DMS53 treated with DMSO at 0.1 percent for 48 hours (cell line): Measurements from ENCODE around the gene SLC35B1.
A peak's percentile ranks its signal among the peaks of the same experiment; 100 is the strongest.

Source experiments
- DNase-seq: peaks from one replicate; lab custom pipeline; 2025; ENCODE audit not compliant: unreplicated experiment; lab: John Stamatoyannopoulos, UW

The SLC35B1 gene

GRCh38 chr17:49700960-49701359 lies 6.8 kb downstream of the SLC35B1 start:
- DNase-seq = no peak

DNA sequence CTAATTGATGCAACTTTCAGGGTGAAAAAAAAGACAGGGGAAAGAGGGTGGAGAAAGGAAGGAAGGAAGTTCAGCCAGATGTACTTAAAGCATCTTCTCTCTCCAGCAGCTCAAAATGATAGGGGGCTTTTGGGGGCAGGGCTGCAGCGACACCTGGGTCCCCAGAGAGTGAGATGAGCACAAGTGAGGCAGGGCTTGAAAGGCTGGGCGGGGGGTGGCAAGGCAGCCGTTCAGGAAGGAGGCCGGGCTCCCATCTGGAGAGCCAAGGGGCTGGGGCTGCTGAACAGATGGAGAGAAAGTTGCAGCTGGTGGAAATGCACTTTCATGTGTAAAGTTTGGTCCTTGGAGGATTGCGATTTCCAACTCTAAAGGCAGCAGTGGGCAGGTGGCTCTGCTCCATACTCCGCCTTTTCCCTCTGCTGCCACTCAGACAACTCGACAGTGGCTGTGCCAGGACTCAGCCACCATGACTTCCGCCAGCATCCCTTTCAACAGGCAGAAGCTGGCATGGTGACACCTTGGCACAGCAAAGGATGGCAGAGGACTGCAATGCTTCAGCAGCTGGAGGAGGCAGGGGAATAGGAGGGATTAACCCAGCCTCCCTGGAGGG lies 7.7 kb downstream of the SLC35B1 start:
- no peak for DNase-seq

GRCh38 chr17:49698005-49698404 lies 9.8 kb downstream of the SLC35B1 start:
- no peak for DNase-seq

DNA sequence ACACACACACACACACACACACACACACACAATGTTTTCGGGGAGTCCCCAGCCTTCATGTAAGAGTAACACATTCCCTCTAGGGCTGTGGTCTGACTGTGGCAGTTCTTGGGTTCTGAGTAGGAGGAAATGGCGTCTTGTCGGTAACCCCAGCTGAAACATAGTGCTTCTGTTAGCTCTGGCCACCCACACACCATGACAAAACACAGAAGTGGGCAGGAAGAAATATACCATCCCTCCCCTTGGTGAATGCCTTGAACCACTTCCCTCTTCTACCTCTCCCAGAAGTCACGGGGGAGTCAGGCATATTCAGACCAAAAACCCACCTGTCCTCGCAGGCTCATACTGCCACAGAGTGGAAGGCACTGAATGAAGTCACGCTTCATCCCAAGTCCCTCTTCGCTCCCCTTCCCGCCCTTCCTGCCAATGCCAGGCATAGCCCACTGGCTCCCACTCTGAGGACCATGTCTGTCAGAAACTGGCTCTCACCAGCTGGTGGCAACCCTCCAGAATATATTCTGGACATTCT lies 11.5 kb downstream of the SLC35B1 start:
- no peak for DNase-seq

DNA sequence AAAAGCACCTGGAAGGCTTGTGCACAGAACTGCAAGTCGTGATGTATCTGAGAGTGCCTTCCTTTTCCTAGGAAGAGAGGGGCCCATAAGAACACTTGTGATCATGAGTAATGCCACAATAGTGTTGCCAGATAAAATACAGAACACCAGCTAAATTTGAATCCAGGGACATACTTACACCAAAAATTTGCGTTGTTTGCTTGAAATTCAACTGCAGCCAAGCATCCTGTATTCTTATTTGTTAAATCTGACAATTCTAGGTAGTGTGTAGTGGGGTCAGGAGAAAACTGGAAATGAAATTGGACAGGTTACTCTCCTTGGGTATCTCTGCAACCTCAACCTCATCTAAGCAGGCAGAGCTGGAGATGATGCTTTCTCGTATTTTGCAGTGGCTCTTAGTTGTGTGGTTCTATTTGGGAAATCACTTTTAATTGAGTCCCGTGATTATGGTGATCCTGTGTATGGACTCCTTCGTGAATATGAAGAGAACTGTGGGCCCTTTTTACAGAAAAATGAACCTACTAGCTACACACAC lies 12.0 kb downstream of the SLC35B1 start:
- DNase-seq = no peak

DNA sequence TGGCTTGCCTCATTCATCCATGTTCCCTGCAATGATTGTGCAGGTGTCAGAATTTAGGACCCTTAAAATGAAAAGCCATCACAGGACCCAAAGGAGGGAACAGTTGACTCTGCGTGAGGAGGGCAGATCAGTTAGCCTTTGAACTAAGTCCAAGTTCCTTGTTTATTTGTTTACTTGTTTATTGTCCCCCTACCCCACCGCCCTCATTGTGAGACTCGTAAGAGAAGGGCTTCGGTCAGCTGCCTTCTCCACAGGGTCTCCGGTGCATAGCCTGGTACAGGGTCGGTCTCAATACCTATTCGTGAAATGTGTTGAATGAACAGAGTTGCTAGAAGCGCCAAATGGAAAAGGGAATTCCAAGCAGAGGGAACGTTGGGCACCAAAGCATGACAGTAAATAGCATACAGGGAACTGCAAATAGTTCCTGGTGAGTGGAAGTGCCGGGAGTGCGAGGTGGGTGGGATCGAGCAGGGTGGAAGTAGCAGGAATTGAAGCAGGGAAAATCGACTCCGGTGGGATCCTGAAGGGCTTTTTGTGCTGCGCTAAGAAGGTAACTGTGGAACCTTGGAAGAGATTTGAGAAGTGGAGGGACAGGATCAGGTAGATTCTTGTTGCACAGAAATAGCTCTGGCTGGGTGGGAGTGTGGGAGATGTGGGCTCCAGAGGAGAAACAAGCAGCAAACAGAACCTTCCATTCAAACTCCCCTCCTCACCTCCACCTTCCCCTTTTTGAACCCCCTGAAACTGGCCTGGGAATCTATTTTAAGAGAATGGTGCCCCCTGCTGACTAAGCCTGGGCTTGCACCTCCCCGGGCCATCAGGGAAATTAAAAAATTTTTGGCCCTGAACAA lies 12.7 kb downstream of the SLC35B1 start:
- DNase-seq = peak; percentile 66

DNA sequence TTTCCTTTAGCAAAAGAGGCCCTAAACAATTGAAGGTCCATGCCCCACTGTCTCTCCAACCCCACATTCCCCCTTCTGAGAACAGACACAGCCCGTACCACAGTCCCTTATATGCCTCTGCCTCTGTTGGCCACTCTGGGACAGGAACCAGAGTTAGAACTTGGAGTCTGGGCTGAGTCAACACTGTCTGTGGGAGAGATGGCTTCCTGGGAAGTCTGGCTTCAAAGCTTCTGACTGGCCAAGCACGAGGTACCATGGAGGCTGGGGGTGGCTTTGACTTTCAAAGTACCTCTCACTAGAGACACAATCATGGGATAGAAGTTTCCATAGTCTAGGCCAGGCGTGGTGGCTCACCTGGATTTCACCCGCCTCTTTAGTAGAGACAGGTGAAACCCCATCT lies 15.0 kb downstream of the SLC35B1 start:
- no peak for DNase-seq

DNA sequence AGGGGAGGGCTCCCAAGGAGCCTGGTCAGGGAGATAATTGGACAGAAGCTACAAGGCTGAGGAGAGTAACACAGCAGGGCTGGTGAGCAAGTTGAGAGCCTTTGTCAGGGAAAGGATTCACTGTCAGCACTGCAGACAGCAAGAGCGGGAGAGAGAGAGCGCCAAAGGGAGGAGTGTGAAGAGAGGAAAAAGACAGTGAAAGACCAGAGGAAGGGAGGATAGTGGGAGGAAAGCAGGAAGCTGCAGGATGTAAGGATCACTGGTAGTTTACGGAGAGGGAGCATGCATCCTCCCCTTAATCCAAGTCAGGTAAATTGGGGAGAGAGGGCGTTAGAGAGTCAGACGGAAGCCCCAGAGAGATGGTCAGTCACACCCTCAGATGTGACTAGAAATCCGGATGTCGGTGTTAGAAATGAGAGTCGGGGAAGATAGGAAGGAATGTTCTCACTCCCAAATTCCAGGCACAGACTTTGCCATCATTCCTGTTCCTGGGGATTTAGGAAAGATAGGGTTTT lies 16.0 kb downstream of the SLC35B1 start:
- no peak for DNase-seq

GRCh38 chr17:49691086-49691676 lies 16.6 kb downstream of the SLC35B1 start:
- DNase-seq = no peak

GRCh38 chr17:49690256-49690655 lies 17.5 kb downstream of the SLC35B1 start:
- no peak for DNase-seq

DNA sequence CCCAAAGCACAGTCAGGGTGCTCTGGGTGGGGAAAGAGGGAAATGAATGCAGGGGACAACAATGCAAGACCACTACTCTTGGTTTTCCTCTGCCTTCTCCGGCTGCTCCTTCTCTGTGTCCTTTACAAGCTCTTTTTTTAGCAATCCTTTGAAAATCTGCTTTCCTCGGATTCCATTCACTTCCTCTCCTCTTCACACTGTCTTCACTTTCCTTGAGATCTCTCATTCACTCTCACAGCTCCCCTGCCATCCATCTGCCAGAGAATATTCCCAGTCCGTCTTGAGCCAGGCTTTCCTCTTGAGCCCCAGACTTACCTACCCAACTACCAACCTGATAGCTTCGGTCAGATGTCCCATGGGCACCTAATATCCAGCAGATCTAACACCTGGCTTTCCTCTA lies 18.9 kb downstream of the SLC35B1 start:
- no peak for DNase-seq

GRCh38 chr17:49687878-49688491 lies 19.8 kb downstream of the SLC35B1 start:
- DNase-seq = peak; percentile 27

DNA sequence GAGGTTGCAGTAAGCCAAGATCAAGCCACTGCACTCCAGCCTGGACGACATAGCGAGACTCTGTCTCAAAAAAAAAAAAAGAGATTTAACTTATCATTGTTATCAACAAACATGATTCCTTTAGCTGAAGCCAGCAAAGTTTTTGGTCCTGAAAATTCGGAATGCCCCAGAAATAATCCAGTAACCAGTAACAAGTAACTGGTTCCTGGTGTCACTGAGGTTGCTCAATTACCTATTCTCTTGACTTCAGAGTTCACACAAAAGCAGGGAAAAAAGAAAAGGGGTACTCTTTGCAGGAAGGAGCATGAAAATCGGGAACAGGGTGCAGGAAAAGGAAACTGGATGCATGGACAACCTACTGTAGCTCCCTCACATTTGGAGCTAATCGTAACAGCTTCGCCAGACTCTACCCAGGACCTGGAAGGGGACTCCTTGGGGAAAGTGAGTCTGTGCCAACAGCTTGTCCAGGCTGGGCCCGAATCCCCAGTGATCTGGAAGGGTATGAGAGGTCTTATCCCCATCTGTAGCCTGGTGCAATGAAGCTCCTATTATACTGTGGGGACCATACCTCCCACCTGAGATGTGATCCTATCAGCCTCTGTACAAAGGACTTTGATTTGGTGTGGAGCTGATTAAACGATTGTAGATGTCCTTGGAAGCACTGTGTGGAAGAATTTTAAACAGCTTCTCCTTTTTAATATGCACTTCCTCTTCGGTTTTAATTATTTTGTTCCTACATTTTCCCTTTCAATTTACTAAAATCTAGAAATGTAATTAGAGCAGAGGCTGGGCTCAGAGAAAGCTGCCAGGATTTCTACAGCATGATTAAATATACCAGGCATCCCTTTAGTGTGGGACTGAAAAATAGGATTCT lies 26.4 kb downstream of the SLC35B1 start:
- DNase-seq = no peak

- no peak for DNase-seq
These were observed 27.4 kb downstream of the SLC35B1 start for GRCh38 chr17:49680314-49680713.

- peak; percentile 97 for DNase-seq
These were observed 29.6 kb downstream of the SLC35B1 start, which contains the start of gene SPOP for GRCh38 chr17:49677933-49678847. Gene SPOP, minus strand, starts transcription at chr17:49678097. Its CDS starts 55,287 bp downstream, at chr17:49622810.

DNA sequence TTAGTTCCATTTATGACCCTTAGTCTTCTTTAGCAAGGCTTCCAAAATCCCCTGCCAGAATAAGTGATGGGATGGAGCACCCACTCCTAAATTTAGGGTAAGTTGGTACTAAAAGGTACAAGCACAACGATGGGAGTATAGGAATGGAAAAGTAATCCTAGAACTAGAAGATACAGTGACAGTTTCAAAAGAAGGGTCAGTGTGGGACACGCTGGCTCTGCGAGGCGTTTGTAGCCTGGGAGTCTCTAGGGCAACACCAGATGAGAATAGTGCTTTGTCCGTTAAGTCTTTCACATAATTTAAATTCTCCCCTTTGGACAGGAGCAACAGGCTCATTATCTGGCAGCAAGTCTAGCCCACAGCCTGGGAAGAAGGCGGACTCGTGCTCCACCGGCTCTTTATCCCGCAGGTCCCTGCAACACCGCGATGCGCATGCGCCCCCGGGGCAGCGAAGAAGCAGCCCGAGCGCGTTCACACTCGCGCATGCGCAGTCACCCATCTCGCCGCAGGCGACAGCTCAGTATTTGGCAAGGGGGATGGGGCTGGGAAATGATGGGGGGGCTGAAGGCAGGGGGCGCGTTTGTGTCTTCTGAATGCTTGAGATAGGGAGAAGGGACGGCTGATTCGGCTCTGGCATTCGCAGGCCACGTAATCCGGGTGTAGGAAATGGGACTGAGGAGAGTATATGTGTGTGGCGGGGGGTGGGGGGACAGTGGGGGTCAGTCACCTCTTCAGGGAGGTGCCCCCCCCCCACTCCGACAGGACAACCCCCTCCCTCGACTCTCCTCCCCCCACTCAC lies 30.4 kb downstream of the SLC35B1 start:
- DNase-seq = peak; percentile 89

GRCh38 chr17:49676276-49676868 lies 31.4 kb downstream of the SLC35B1 start:
- no peak for DNase-seq

DNA sequence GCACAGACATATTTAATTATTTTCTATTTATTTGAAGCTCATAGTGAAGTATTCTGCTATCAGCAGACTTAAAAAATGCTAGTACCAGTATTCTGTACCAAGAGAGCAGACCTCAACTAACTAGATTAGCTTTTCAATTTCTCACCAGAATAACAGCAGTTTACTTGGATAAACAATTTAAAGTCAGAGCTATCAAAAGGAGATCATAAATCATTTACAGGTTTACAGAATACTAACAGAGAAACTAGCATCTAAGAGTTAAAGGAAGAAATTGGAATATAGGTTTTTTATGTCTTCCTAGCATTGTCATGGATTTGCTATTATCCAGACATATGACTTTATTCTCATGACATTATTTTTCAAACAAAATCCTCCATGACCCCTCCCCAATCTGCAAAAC lies 33.3 kb downstream of the SLC35B1 start:
- no peak for DNase-seq
